ENCODE data around the gene SEMA3A.

The SEMA3A gene

GRCh38 chr7:84107259-84107658 lies 87.3 kb downstream of the SEMA3A start:
- TF ChIP-seq CTCF (IDR thresholded peaks at IDR 0.05; ENCODE audit: insufficient read depth, missing control alignments), result no peak
- FAIRE-seq (no peak), DNase-seq (ENCODE audit: insufficient read length, low spot score) (no peak)

GRCh38 chr7:84106291-84106690 lies 88.3 kb downstream of the SEMA3A start:
- no peak for FAIRE-seq
- no peak for TF ChIP-seq CTCF (IDR thresholded peaks at IDR 0.05; ENCODE audit: insufficient read depth, missing control alignments)

GRCh38 chr7:84105586-84105985 lies 89.0 kb downstream of the SEMA3A start:
- TF ChIP-seq CTCF (IDR thresholded peaks at IDR 0.05; ENCODE audit: insufficient read depth, missing control alignments), result no peak
- FAIRE-seq (no peak), DNase-seq (ENCODE audit: insufficient read length, low spot score) (no peak)

More at GRCh38 chr7:84106291-84106690, 88.3 kb downstream of the SEMA3A start:
- DNase-seq (ENCODE audit: insufficient read length, low spot score), result no peak

GRCh38 chr7:84104826-84105225 lies 89.8 kb downstream of the SEMA3A start:
- no peak for TF ChIP-seq CTCF (IDR thresholded peaks at IDR 0.05; ENCODE audit: insufficient read depth, missing control alignments)
- FAIRE-seq (no peak), DNase-seq (ENCODE audit: insufficient read length, low spot score) (no peak)

- TF ChIP-seq CTCF (IDR thresholded peaks at IDR 0.05; ENCODE audit: insufficient read depth, missing control alignments), result no peak
- DNase-seq (ENCODE audit: insufficient read length, low spot score) (no peak), FAIRE-seq (no peak)
Observed at GRCh38 chr7:84102213-84102612, 92.4 kb downstream of the SEMA3A start.

GRCh38 chr7:84100866-84101265 lies 93.7 kb downstream of the SEMA3A start:
- no peak for DNase-seq (ENCODE audit: insufficient read length, low spot score)
- FAIRE-seq, result no peak
- no peak for TF ChIP-seq CTCF (IDR thresholded peaks at IDR 0.05; ENCODE audit: insufficient read depth, missing control alignments)

GRCh38 chr7:84095971-84096370 lies 98.6 kb downstream of the SEMA3A start:
- TF ChIP-seq CTCF (IDR thresholded peaks at IDR 0.05; ENCODE audit: insufficient read depth, missing control alignments), result no peak
- FAIRE-seq, result no peak
- DNase-seq (ENCODE audit: insufficient read length, low spot score), result no peak

All from D721Med (cell line).